PC-3 (cell line): Measurements from ENCODE around the gene PDZD2. TPM values are rescaled to one million over a fixed set of nuclear protein-coding genes. Genes with fewer than 3 reads are reported as not detected.

ENCODE experiments used
- ATAC-seq: fragments of 200-7000 bp; cut with Tn5 transposase; 2 replicates; pipeline ENCODE4 v1.9.1; 2020; ENCODE audit warnings: mild to moderate bottlenecking, moderate library complexity
- BruUV-seq: library from RNA; stranded (reverse); fragments of 400-500 nt; replicated peaks from 2 replicates; lab custom pipeline; 2021; lab: Mats Ljungman, UMichigan
- CTCF ChIA-PET: fragments of 300-600 bp; sonication (Branson Sonifier 250); formaldehyde crosslinking; loops from one replicate; lab custom pipeline; 2022; ENCODE audit warnings: antibody characterized with exemption; lab: Charles Lee
- POLR2A ChIA-PET: fragments of 300-600 bp; sonication (Branson Sonifier 250); formaldehyde crosslinking; loops from one replicate; lab custom pipeline; 2022; ENCODE audit warnings: antibody characterized with exemption; ENCODE audit not compliant: unreplicated experiment; lab: Charles Lee
- DNase-seq: peaks from one replicate; pipeline ENCODE4 v3.0.0-alpha.2; 2015
- H2AFZ ChIP-seq: fragments of 300-600 bp; sonication (generic); 2 replicates; pipeline ENCODE4 v1.6.0; 2016; ENCODE audit warnings: antibody characterized with exemption, low read length
- H3F3A ChIP-seq: fragments of 300-600 bp; sonication (generic); one replicate; pipeline ENCODE4 v1.6.0; 2017; ENCODE audit warnings: antibody characterized with exemption, low read length, control low read depth, mild to moderate bottlenecking; ENCODE audit not compliant: unreplicated experiment
- H3K27ac ChIP-seq: fragments of 300-600 bp; sonication (generic); 2 replicates; pipeline ENCODE4 v1.5.1; 2016; ENCODE audit warnings: mild to moderate bottlenecking, low read length
- H3K27me3 ChIP-seq: fragments of 300-600 bp; sonication (generic); 2 replicates; pipeline ENCODE4 v1.6.1; 2016; ENCODE audit warnings: low read length, mixed read lengths
- H3K36me3 ChIP-seq: fragments of 300-600 bp; sonication (generic); 2 replicates; pipeline ENCODE4 v1.6.1; 2016; ENCODE audit warnings: low read depth, mixed run types, low read length, mixed read lengths
- H3K4me1 ChIP-seq: fragments of 300-600 bp; sonication (generic); 2 replicates; pipeline ENCODE4 v1.5.1; 2016; ENCODE audit warnings: low read length; ENCODE audit not compliant: insufficient read depth
- H3K4me2 ChIP-seq: fragments of 300-600 bp; sonication (generic); 2 replicates; pipeline ENCODE4 v1.6.0; 2016; ENCODE audit warnings: low read length
- H3K4me3 ChIP-seq: fragments of 300-600 bp; sonication (generic); 2 replicates; pipeline ENCODE4 v1.5.1; 2016; ENCODE audit warnings: mild to moderate bottlenecking, low read length, mixed read lengths
- H3K79me2 ChIP-seq: fragments of 300-600 bp; sonication (generic); 2 replicates; pipeline ENCODE4 v1.6.1; 2017; ENCODE audit warnings: low read length, mixed read lengths
- H3K9ac ChIP-seq: fragments of 300-600 bp; sonication (generic); 2 replicates; pipeline ENCODE4 v1.6.0; 2016; ENCODE audit warnings: mild to moderate bottlenecking, low read length
- H3K9me2 ChIP-seq: fragments of 300-600 bp; sonication (generic); replicated peaks from 2 replicates; pipeline ENCODE4 v1.6.1; 2016; ENCODE audit warnings: mixed run types, low read length, mixed read lengths
- H3K9me3 ChIP-seq: fragments of 300-600 bp; sonication (generic); 2 replicates; pipeline ENCODE4 v1.6.1; 2016; ENCODE audit warnings: low read length, mixed read lengths
- H4K20me1 ChIP-seq: fragments of 300-600 bp; sonication (generic); 2 replicates; pipeline ENCODE4 v1.6.1; 2016; ENCODE audit warnings: low read length, mixed read lengths
- CTCF ChIP-seq: fragments of 300-600 bp; sonication (generic); conservative IDR thresholded peaks from 2 replicates; pipeline ENCODE4 v1.5.1; 2017; ENCODE audit warnings: antibody characterized with exemption, low read depth, mild to moderate bottlenecking, low read length
- EZH2 ChIP-seq: fragments of 300-600 bp; sonication (generic); IDR thresholded peaks from one replicate; pipeline ENCODE4 v1.6.1; 2017; ENCODE audit warnings: antibody characterized with exemption, mild to moderate bottlenecking, low read length; ENCODE audit not compliant: unreplicated experiment
- EZH2phosphoT487 ChIP-seq: fragments of 300-600 bp; sonication (generic); IDR thresholded peaks from 2 replicates; pipeline ENCODE4 v1.6.1; 2018; ENCODE audit warnings: mild to moderate bottlenecking, antibody characterized with exemption, low read length, borderline replicate concordance
- intact Hi-C: fragments of 100-400 bp; cut with micrococcal nuclease; formaldehyde crosslinking; loops from 2 replicates; pipeline ENCODE4 v1.9.0; 2023
- total RNA-seq: library from RNA; depleted of rRNA; stranded (reverse); fragments of >200 nt; gene quantifications from 2 replicates; pipeline ENCODE4 v1.2.3, GENCODE V29; 2014

The PDZD2 gene
- total RNA-seq, 1 experiment from 2014 or later: 2.0 TPM

- Histone ChIP-seq H3K4me2 (no peak overlapping the region), H2AFZ (no peak overlapping the region), H3K9ac (no peak overlapping the region), H3K4me1 (no peaks in the 10 kb centered on the region), H3K9me3 (no peaks in the 10 kb centered on the region), H3F3A (no peaks in the 10 kb centered on the region), H3K27me3 (peaks cover 80% of the 10 kb centered on the region), H4K20me1 (no peaks in the 10 kb centered on the region), H3K79me2 (no peaks in the 10 kb centered on the region), H3K4me3 (no peak overlapping the region), H3K9me2 (no peaks in the 10 kb centered on the region), H3K27ac (no peak overlapping the region), H3K36me3 (no peaks in the 10 kb centered on the region)
- ChIA-PET CTCF (no interaction called here), POLR2A (no interaction called here)
- TF ChIP-seq EZH2phosphoT487: no peak
- no peak for TF ChIP-seq CTCF
- no peak for TF ChIP-seq EZH2
- intact Hi-C loops: no loop called here
- no TSS peak for BruUV-seq
- no peak for DNase-seq
- no peak for ATAC-seq
Observed at GRCh38 chr5:31754358-31754704, 115.4 kb downstream of the PDZD2 start.

GRCh38 chr5:31754741-31755675 lies 116.1 kb downstream of the PDZD2 start:
- ChIA-PET POLR2A (no interaction called here), CTCF (no interaction called here)
- no peak for DNase-seq
- Histone ChIP-seq H3K27me3 (peaks cover 82% of the 10 kb centered on the region), H2AFZ (no peak overlapping the region), H4K20me1 (no peaks in the 10 kb centered on the region), H3K4me1 (no peaks in the 10 kb centered on the region), H3K9ac (no peak overlapping the region), H3K79me2 (no peaks in the 10 kb centered on the region), H3K27ac (no peak overlapping the region), H3K4me3 (no peak overlapping the region), H3K9me3 (no peaks in the 10 kb centered on the region), H3K9me2 (no peaks in the 10 kb centered on the region), H3F3A (no peaks in the 10 kb centered on the region), H3K36me3 (no peaks in the 10 kb centered on the region), H3K4me2 (no peak overlapping the region)
- TF ChIP-seq EZH2phosphoT487 (no peak), EZH2 (no peak), CTCF (no peak)
- no peak for ATAC-seq
- intact Hi-C loops: no loop called here
- BruUV-seq: no TSS peak

GRCh38 chr5:31755676-31756230 lies 116.8 kb downstream of the PDZD2 start:
- H3K4me1 ChIP-seq: no peaks in the 10 kb centered on the region
- CTCF ChIA-PET: no interaction called here
- TF ChIP-seq CTCF (no peak), EZH2phosphoT487 (no peak), EZH2 (no peak)

More at GRCh38 chr5:31755676-31756230, 116.8 kb downstream of the PDZD2 start:
- H4K20me1 ChIP-seq: no peaks in the 10 kb centered on the region
- intact Hi-C loops: no loop called here
- H2AFZ ChIP-seq: no peak overlapping the region
- POLR2A ChIA-PET: no interaction called here
- no TSS peak for BruUV-seq
- no peaks in the 10 kb centered on the region for H3K9me3 ChIP-seq
- no peak overlapping the region for H3K27ac ChIP-seq
- H3K9me2 ChIP-seq: no peaks in the 10 kb centered on the region
- H3K36me3 ChIP-seq: no peaks in the 10 kb centered on the region
- no peak for DNase-seq
- peaks cover 81% of the 10 kb centered on the region for H3K27me3 ChIP-seq
- H3K4me3 ChIP-seq: no peak overlapping the region
- no peak overlapping the region for H3K9ac ChIP-seq
- H3K4me2 ChIP-seq: no peak overlapping the region
- no peaks in the 10 kb centered on the region for H3K79me2 ChIP-seq
- H3F3A ChIP-seq: no peaks in the 10 kb centered on the region
- no peak for ATAC-seq
